Measurements from ENCODE around the gene ZNF281.

GRCh38 chr1:200423235-200423634 is 13.4 kb upstream of the ZNF281 start:
- TF ChIP-seq POLR2AphosphoS5 (IDR thresholded peaks at IDR 0.05; ENCODE audit: low read depth, low read length) (no peak), POLR2A (IDR thresholded peaks at IDR 0.05; ENCODE audit: low read depth, low read length) (no peak), TAF1 (IDR thresholded peaks at IDR 0.05; ENCODE audit: low read depth, low read length) (no peak), POU2F2 (IDR thresholded peaks at IDR 0.05; ENCODE audit: low read depth, low read length) (no peak), SPI1 (IDR thresholded peaks at IDR 0.05; ENCODE audit: low read depth, low read length) (no peak)

Data from GM12891 (cell line).